Left kidney (tissue), 2 donors: ENCODE data around the gene MYH4. TPM values are rescaled to one million over a fixed set of nuclear protein-coding genes. Genes with fewer than 3 reads are reported as not detected.

Source experiments
- DNase-seq: peaks from one replicate; pipeline ENCODE4 v3.0.0-alpha.2; 2013
- polyA plus RNA-seq: library from polyadenylated mRNA; unstranded; fragments of 120-200 nt; gene quantifications from one replicate; pipeline ENCODE4 v1.2.1, GENCODE V29; 2013; ENCODE audit not compliant: insufficient read length

The MYH4 gene
- polyA plus RNA-seq, 1 donor: 0.10 TPM

DNA sequence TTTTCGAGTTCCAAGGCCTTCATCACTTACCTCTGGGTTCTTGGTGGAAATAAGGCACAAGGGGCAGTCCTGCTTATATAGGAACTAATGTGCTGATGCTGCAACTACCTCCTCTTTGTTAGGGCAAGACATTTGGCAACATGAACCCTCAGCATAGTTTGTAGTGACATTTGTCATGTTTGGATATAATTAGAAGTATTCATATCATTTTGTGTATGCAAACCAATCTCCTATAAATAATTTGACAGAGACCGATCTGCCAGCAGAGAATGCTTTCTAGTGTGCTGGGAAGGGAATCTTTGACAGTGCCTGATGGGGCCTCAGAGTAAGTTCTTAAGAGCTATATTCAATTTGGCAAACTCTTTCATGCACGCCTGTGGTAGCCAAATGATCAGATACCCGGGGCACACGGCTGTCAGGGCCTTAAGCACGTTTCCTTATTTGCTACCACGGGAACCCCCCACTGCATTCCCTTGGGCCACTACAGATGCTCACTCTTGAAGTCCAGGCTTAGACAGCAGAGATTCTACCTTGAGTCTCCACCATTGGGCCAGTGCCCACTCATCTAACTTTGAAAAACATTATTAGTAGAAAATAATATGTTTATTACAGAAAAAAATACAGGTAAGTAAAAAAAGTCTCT is 47.3 kb downstream of the MYH4 start, which contains the start of gene MYH8:
MYH8 (minus strand) TSS at position 51 of the 643 bp plus-strand sequence. CDS start 1,723 bp downstream, outside the sequence.
- no peak for DNase-seq

DNA sequence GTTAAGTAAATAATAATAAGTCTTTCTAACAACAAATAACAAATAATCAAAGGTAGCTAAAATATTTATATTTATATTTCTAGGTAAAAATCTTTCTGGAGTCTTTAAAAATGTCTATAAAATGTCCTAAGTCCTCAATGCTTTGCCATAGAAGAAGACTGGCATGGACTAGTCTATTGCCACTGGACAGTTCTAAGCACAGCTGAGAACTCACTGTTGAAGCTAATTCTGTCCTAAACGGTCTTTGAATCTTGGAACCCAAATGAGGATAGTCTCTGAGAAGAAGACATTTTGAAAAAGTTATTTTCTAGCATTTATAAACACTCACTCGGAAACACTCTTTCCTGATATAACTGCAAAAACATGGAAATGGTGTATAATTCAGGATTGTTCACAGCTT is 48.1 kb downstream of the MYH4 start:
- DNase-seq: no peak

DNA sequence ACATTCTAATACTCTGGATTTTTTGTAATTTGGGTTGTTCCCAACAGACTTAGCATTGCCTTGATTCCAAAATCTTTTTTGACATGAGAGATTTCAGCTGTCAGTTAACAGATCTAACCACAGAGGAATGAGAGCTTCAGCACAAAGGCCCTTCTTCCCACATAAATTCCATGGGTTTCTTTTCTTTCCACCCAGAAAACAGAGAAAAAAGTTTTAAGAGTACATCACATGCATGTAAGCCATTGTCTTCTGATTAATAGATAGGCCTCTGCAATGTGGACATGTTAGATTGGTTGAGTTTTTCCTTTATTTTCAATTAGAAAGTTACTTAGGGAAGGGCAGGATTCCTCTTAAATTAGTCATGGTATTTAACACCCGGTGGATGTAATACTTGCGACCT is 48.5 kb downstream of the MYH4 start:
- no peak for DNase-seq

DNA sequence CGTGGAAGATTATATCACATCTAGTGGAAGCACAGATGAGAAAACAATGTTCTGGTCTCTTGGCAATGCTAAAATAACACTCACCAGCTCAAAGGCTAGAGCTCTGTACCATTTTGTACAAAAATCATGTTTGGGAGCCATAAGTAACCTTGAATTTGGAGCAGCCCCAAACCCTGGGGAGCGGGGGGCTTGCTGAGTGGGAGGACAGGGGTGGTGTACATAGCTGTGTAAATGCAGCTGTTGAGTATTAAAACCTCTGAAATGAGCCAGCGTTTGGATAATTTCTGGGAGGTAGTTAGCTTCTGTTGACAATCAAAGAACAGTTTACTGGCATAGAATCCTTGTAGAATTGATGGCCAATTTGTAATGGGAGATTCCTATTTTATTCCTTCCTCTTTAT is 51.9 kb downstream of the MYH4 start:
- DNase-seq: no peak

DNA sequence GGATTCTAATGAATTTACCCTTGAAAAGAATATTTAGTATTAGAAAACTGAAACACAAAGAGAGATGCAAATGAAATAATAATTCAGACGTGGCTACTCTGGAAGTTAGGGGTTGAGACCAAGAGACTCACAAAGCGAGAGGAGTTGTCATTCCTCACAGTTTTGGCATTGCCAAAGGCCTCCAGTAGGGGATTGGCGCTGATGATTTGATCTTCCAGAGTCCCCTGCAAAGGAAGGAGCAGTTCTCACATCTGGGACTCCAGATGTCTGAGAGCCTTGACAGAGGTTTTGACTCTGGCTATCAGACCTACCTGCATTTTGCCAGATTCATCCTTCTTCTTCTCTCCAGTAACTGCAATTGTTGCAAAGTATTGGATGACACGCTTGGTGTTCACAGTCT is 54.2 kb downstream of the MYH4 start:
- no peak for DNase-seq

DNA sequence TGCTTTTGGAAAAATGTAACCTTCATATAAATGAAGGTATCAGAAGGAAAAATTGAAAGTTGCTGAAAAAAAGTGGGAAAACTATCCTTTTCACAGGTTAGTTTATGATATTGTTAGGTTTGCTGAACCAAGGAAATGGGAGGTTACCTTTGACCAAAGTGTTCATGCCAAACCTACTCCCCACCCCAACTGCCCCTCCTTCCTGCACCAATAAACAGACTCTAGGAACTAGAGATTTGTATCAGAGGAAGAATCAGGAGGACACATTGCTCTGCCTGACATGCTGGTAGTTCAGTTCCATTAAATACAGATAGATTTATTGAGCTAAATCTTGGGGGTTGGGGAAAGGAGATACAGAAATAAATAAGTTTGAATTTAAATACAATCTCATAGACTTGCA is 65.8 kb downstream of the MYH4 start:
- no peak for DNase-seq

DNA sequence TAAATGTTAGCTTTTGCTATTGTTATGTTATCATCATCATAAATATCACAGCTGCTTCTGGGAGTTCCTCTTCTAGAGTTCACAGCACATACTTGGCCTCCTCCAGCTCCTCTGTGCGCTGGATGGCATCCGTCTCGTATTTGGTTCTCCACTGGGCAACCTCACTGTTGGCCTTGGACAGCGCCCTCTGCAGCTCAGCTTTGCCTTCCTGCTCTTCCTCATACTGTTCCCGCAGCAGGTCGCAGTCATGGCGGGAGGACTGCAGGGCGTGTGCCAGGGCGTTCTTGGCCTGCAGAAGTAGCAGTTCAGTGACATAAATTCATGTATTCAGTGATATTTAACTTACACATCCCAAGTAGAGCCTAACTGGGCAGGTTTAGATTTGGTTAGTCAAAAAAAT is 71.0 kb downstream of the MYH4 start:
- no peak for DNase-seq

DNA sequence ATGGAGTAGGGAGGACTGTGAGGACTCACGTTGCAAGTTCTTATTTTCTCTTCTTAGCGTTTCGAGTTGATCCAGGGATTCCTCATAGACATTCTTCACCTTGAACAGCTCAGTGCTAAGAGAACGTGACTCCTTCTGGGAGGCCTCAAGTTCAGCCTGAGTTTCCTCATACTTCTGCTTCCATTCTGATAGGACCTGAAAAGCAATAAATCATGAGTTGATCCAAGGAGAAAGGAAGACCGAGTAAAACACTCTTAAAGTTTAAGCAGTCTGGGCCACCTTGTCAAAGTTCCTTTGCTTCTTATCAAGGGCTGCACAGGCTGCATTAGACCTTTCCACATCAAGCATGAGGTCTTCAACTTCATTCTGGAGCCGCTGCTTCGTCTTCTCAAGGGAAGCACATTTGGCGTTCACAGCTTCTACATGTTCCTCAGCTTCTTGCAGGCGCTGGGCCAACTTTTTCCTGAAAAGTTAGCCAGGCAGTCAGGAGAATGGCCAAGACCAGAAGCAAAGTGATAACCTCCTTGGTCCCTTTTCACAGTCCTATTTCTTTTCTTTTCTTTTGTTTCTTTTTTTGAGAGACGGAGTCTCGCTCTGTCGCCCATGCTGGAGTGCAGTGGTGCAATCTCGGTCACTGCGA is 72.7 kb downstream of the MYH4 start:
- no peak for DNase-seq

DNA sequence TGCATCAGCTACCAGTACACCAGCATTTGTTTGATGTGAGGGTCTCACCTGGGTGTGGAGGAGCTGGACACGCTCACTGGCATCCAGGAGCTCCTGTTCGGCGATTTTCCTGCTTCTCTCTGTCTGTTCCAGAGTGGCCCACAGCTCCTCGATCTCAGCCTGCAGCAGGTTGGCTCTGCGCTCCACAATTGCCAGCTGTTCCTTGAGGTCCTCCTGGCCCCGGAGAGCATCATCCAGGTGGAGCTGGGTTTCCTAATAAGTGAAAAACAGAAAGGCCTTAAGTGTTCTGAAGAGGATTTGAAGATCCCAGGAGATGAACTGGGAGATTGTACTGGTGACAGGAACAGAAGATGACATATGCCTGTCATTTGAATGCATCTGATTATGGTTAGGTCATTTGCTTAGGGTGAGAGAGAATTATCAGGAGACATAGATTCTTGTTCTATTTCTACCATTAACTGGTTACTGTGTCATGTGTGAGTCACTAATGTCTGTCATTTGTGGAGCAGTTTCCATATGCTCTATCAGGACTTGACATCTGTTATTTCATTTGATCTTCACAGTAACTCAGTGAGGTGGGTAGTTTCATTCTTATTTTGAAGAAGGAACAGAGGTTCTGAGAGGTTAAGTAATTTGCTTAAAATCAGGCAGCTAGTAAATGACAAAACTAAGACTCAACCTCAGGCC is 75.0 kb downstream of the MYH4 start:
- DNase-seq: no peak

Other genes starting within 250 kb of the MYH4 start
- 0.17 TPM for gene MYH13, start 96.6 kb downstream of the MYH4 start, polyA plus RNA-seq
- 0.70 TPM for gene MYH8, start 47.6 kb downstream of the MYH4 start, polyA plus RNA-seq
- 0.05 TPM for gene MYH1, start 49.0 kb upstream of the MYH4 start, polyA plus RNA-seq
- 0.03 TPM for gene MYH2, start 80.1 kb upstream of the MYH4 start, polyA plus RNA-seq
- gene MYH3, start 187.8 kb upstream of the MYH4 start, polyA plus RNA-seq: 6.4 TPM
- 41.2 TPM for gene SCO1, start 228.0 kb upstream of the MYH4 start, polyA plus RNA-seq
- 14.3 TPM for gene ADPRM, start 228.0 kb upstream of the MYH4 start, polyA plus RNA-seq